GM23248 (cell line): ENCODE data around the gene RGL1. TPM values are rescaled to one million over a fixed set of nuclear protein-coding genes. Genes with fewer than 3 reads are reported as not detected.

ENCODE experiments used
- DNase-seq: peaks from one replicate; pipeline ENCODE4 v3.0.0-alpha.2; 2015
- H2AFZ ChIP-seq: fragments of 200-600 bp; sonication (generic); 2 replicates; pipeline ENCODE4 v1.6.1; 2016; ENCODE audit warnings: antibody characterized with exemption
- H3F3A ChIP-seq: fragments of 200-600 bp; sonication (generic); 2 replicates; pipeline ENCODE4 v1.6.1; 2016; ENCODE audit warnings: mild to moderate bottlenecking, antibody characterized with exemption, mixed run types; ENCODE audit not compliant: insufficient read depth
- H3K27ac ChIP-seq: fragments of 200-600 bp; sonication (generic); 2 replicates; pipeline ENCODE4 v1.5.1; 2016; ENCODE audit warnings: mild to moderate bottlenecking
- H3K27me3 ChIP-seq: fragments of 200-600 bp; sonication (generic); replicated peaks from 2 replicates; pipeline ENCODE4 v1.6.1; 2016; ENCODE audit warnings: mild to moderate bottlenecking; ENCODE audit not compliant: insufficient read depth
- H3K36me3 ChIP-seq: fragments of 200-600 bp; sonication (generic); 2 replicates; pipeline ENCODE4 v1.6.1; 2016; ENCODE audit warnings: low read depth, mild to moderate bottlenecking
- H3K4me1 ChIP-seq: fragments of 200-600 bp; sonication (generic); 2 replicates; pipeline ENCODE4 v1.6.1; 2016; ENCODE audit warnings: mild to moderate bottlenecking; ENCODE audit not compliant: insufficient read depth
- H3K4me2 ChIP-seq: fragments of 200-600 bp; sonication (generic); one replicate; pipeline ENCODE4 v1.6.1; 2016; ENCODE audit warnings: mild to moderate bottlenecking; ENCODE audit not compliant: unreplicated experiment
- H3K4me3 ChIP-seq: fragments of 200-600 bp; sonication (generic); 2 replicates; pipeline ENCODE4 v1.5.1; 2016; ENCODE audit warnings: mild to moderate bottlenecking
- H3K79me2 ChIP-seq: fragments of 200-600 bp; sonication (generic); 2 replicates; pipeline ENCODE4 v1.6.1; 2016; ENCODE audit warnings: mild to moderate bottlenecking; ENCODE audit not compliant: insufficient read depth
- H3K9ac ChIP-seq: fragments of 200-600 bp; sonication (generic); 2 replicates; pipeline ENCODE4 v1.6.1; 2016; ENCODE audit warnings: mild to moderate bottlenecking
- H3K9me2 ChIP-seq: fragments of 200-600 bp; sonication (generic); 2 replicates; pipeline ENCODE4 v1.6.1; 2016; ENCODE audit warnings: mixed run types, mild to moderate bottlenecking, moderate library complexity; ENCODE audit not compliant: insufficient read depth
- H3K9me3 ChIP-seq: fragments of 200-600 bp; sonication (generic); one replicate; pipeline ENCODE4 v1.6.1; 2017; ENCODE audit warnings: low read depth
- H4K20me1 ChIP-seq: fragments of 200-600 bp; sonication (generic); 2 replicates; pipeline ENCODE4 v1.6.0; 2016; ENCODE audit not compliant: insufficient read depth
- EZH2 ChIP-seq: fragments of 200-600 bp; sonication (generic); IDR thresholded peaks from 2 replicates; pipeline ENCODE4 v1.6.1; 2018; ENCODE audit warnings: antibody characterized with exemption, mild to moderate bottlenecking; ENCODE audit not compliant: insufficient read depth, poor library complexity, severe bottlenecking
- EZH2phosphoT487 ChIP-seq: fragments of 200-600 bp; sonication (generic); IDR thresholded peaks from 2 replicates; pipeline ENCODE4 v1.6.1; 2018; ENCODE audit warnings: antibody characterized with exemption, moderate library complexity, mild to moderate bottlenecking, low read depth; ENCODE audit not compliant: insufficient read depth
- WGBS, 2 experiments: methylation state at CpG; one replicate each; pipeline ENCODE4 v1.1.6; 2015 to 2017; ENCODE audit warnings: low lambda C conversion rate in 2 of 2, low coverage in 1 of 2; ENCODE audit errors: missing lambda C conversion rate in 2 of 2; 5-methylcytosine and 5-hydroxymethylcytosine counted together
- in situ Hi-C: fragments of 300-500 bp; cut with MboI; formaldehyde crosslinking; loops from 2 replicates; pipeline ENCODE4 v1.15.0; 2020
- polyA plus RNA-seq: library from polyadenylated mRNA; unstranded; fragments of >200 nt; fragmentation: Nextera tagmentation; extraction: Ambion mirVana; gene quantifications from 2 replicates; pipeline ENCODE4 v1.2.1, GENCODE V29; 2016
- total RNA-seq: library from RNA; depleted of rRNA; stranded (reverse); fragments of >200 nt; shearing (Covaris generic); gene quantifications from 2 replicates; pipeline ENCODE4 v1.2.3, GENCODE V29; 2014

RGL1 gene
- total and polyA plus RNA-seq, 2 experiments from 2014 or later = 9.4 to 13.4 TPM

DNA sequence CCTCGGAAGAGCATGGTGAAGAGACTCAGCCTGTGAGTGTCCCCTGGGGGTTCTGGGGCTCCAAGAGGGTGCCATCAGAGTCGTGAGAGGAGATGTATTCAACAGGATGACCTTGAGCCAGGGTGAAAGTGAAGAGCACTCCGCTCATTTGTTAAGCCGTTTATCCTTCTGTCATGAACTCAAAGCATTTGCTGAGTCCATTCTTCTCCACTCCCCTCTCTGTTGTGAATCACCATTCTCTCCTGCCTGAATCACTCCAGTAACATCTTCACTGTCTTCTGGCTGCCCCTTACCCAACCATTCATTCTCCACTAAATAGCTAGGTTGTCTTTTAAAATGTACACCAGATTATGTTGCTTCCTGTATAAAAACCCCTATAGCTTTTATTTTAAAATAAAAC lies 102.2 kb downstream of the RGL1 start:
- no peak overlapping the region for H3K4me3 ChIP-seq
- in situ Hi-C loops = no loop called here
- no peaks in the 10 kb centered on the region for H3K27me3 ChIP-seq
- peaks cover 1% of the 10 kb centered on the region; the same call in 1 of the 2 replicates for H3F3A ChIP-seq
- H2AFZ ChIP-seq = no peak overlapping the region
- no peaks in the 10 kb centered on the region for H3K9me2 ChIP-seq
- H3K4me1 ChIP-seq = no peaks in the 10 kb centered on the region
- WGBS, 2 experiments = 89 to 90% methylated on average over 4 of the region's 4 CpGs
- H3K9ac ChIP-seq = no peak overlapping the region
- TF ChIP-seq EZH2phosphoT487 (no peak), EZH2 (no peak)
- H3K9me3 ChIP-seq = no peaks in the 10 kb centered on the region
- DNase-seq = peak; percentile 20
- no peak overlapping the region for H3K4me2 ChIP-seq
- H3K27ac ChIP-seq = no peak overlapping the region
- H4K20me1 ChIP-seq = no peaks in the 10 kb centered on the region
- H3K79me2 ChIP-seq = no peaks in the 10 kb centered on the region
- H3K36me3 ChIP-seq = peaks cover 13% of the 10 kb centered on the region; the same call in 1 of the 2 replicates

DNA sequence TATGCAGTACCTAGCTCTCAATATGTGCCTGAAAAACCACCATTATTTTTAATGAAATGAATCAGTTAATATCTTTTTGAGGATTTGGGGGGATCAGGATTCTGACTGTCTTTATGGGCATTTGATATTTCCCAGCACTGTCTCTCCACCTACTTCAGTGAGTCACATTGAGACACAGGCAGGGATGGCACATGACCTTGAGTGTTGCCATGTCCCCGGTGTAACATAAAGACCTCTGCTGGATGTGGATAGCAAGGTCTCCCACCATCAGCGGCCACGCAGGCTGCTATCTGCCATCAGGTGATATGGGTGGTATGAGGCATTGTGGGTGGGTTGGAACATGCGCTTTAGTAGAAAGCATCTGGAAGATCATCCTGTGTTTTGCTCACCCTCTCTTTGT lies 103.2 kb downstream of the RGL1 start:
- Histone ChIP-seq H3K9me2 (no peaks in the 10 kb centered on the region), H3F3A (peaks cover 10% of the 10 kb centered on the region), H3K27ac (no peak overlapping the region), H2AFZ (no peak overlapping the region), H3K4me1 (peaks cover 1% of the 10 kb centered on the region; the same call in 1 of the 2 replicates), H4K20me1 (no peaks in the 10 kb centered on the region), H3K4me3 (no peak overlapping the region), H3K27me3 (no peaks in the 10 kb centered on the region), H3K4me2 (no peak overlapping the region), H3K36me3 (peaks cover 20% of the 10 kb centered on the region; the same call in 1 of the 2 replicates), H3K79me2 (no peaks in the 10 kb centered on the region), H3K9ac (no peak overlapping the region), H3K9me3 (no peaks in the 10 kb centered on the region)
- WGBS, 2 experiments = 95 to 97% methylated on average over 4 of the region's 4 CpGs
- peak; percentile 22 for DNase-seq
- in situ Hi-C loops = no loop called here
- TF ChIP-seq EZH2 (no peak), EZH2phosphoT487 (no peak)

DNA sequence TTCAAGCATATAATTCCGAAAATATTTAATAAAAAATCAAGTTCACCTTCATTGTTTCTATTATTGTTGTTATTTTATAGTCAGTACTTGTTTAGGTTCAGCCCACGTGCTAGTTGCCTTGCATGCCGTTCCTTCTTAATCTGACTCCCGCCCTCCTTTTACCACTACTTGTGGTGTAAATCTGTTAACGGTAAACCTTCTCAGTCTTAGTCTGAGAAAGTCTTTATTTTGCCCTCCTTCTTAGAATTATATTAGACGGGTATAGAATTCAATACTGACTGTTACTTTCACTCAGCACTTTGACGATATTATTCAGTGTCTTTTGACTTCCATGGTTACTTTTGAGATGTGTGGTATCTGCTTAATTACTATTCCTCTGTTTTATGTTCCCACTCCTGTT lies 104.8 kb downstream of the RGL1 start:
- H3K4me1 ChIP-seq = peaks cover 17% of the 10 kb centered on the region
- no peak for DNase-seq
- H3K36me3 ChIP-seq = peaks cover 20% of the 10 kb centered on the region; the same call in 1 of the 2 replicates
- H3K4me2 ChIP-seq = no peak overlapping the region
- no peak overlapping the region for H3K27ac ChIP-seq
- 96 to 99% methylated on average over 7 of the region's 7 CpGs for WGBS, 2 experiments
- no peaks in the 10 kb centered on the region for H4K20me1 ChIP-seq
- no peak overlapping the region for H3K4me3 ChIP-seq
- no peak overlapping the region for H2AFZ ChIP-seq
- in situ Hi-C loops = loop anchor here (10.0 kb wide), 1 partner anchor 255 kb away; the partner anchor contains the start of gene APOBEC4
- no peak for TF ChIP-seq EZH2
- H3F3A ChIP-seq = peaks cover 26% of the 10 kb centered on the region
- H3K9me3 ChIP-seq = no peaks in the 10 kb centered on the region
- H3K27me3 ChIP-seq = no peaks in the 10 kb centered on the region
- no peaks in the 10 kb centered on the region for H3K79me2 ChIP-seq
- no peak overlapping the region for H3K9ac ChIP-seq
- H3K9me2 ChIP-seq = no peaks in the 10 kb centered on the region

DNA sequence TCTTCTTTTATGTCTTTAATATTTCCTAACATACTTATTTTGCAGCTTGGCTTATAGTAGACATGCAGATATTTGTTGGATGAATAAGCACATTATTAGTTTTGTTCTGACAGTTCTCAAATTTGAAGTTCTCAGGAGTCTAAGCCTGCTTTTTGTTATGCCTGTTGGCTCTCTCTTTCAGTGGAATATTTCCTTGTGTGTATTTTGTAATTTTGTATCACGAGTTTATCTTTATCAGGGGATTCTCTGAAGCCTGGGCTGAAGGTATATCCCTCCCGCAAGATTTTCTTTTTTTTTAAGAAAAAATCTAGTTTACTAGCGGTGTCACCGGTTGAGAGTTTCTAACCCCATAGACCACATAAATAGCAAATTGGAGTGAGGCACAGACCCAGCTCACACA lies 105.9 kb downstream of the RGL1 start:
- Histone ChIP-seq H4K20me1 (no peaks in the 10 kb centered on the region), H2AFZ (no peak overlapping the region), H3K79me2 (no peaks in the 10 kb centered on the region), H3K9me3 (no peaks in the 10 kb centered on the region), H3F3A (peaks cover 37% of the 10 kb centered on the region), H3K9me2 (no peaks in the 10 kb centered on the region), H3K27ac (no peak overlapping the region), H3K9ac (no peak overlapping the region), H3K36me3 (peaks cover 17% of the 10 kb centered on the region; the same call in 1 of the 2 replicates), H3K4me1 (peaks cover 29% of the 10 kb centered on the region), H3K27me3 (no peaks in the 10 kb centered on the region), H3K4me3 (no peak overlapping the region), H3K4me2 (no peak overlapping the region)
- TF ChIP-seq EZH2 = no peak
- in situ Hi-C loops = loop anchor here (10.0 kb wide), 1 partner anchor 256 kb away; the partner anchor contains the start of gene APOBEC4
- no peak for DNase-seq
- WGBS, 2 experiments = 51 to 56% methylated on average over 4 of the region's 4 CpGs

DNA sequence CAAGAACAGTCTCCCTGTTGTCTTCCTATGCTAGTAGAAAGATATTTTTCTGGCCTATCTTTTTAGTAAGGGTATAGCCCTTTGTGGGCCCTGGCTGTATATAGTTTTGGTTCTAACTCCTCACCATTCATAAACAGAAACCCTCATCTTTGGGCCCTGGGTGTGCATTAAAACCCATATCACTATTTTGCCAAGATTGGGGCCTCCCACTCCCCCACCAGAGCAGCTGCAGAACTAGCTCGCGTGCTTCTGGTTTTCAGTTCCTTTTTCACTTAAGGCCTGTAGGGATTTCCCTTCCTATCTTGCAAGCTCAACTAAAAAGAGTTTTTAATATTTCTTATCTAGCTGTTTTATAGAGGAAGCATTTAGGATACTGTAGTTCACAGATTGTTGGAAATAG lies 106.4 kb downstream of the RGL1 start:
- Histone ChIP-seq H4K20me1 (no peaks in the 10 kb centered on the region), H3F3A (peaks cover 39% of the 10 kb centered on the region), H3K36me3 (peaks cover 13% of the 10 kb centered on the region; the same call in 1 of the 2 replicates), H3K4me1 (peaks cover 31% of the 10 kb centered on the region), H3K27ac (no peak overlapping the region), H3K4me2 (no peak overlapping the region), H3K9me3 (no peaks in the 10 kb centered on the region), H3K9me2 (no peaks in the 10 kb centered on the region), H2AFZ (no peak overlapping the region), H3K79me2 (no peaks in the 10 kb centered on the region), H3K9ac (no peak overlapping the region), H3K4me3 (no peak overlapping the region), H3K27me3 (no peaks in the 10 kb centered on the region)
- no peak for DNase-seq
- 98 to 100% methylated on average over 2 of the region's 2 CpGs for WGBS, 2 experiments
- TF ChIP-seq EZH2phosphoT487 (no peak), EZH2 (no peak)
- in situ Hi-C loops = loop anchor here (10.0 kb wide), 1 partner anchor 256 kb away; the partner anchor contains the start of gene APOBEC4
